ENCODE data around the gene NANOS2. TPM values are rescaled to one million over a fixed set of nuclear protein-coding genes. Genes with fewer than 3 reads are reported as not detected.

NANOS2 gene
- total RNA-seq, 1 experiment from 2014 or later = not detected

- intact Hi-C loops (cut with micrococcal nuclease; ENCODE audit: unreplicated experiment) = loop anchor here (10.0 kb wide), 2 partner anchors 209 to 399 kb away; no protein-coding TSS in a partner anchor
- Histone ChIP-seq H3K9me2 (ENCODE audit: insufficient read depth) (no peaks in the 10 kb centered on the region), H3K4me2 (no peak overlapping the region), H3F3A (ENCODE audit: insufficient read depth, low read depth) (peaks cover 12% of the 10 kb centered on the region; the same call in 1 of the 2 replicates), H2AFZ (no peak overlapping the region), H4K20me1 (ENCODE audit: insufficient read depth) (no peaks in the 10 kb centered on the region), H3K27ac (no peak overlapping the region), H3K9me3 (ENCODE audit: insufficient read depth, low read depth) (no peaks in the 10 kb centered on the region), H3K4me3 (no peak overlapping the region), H3K79me2 (ENCODE audit: low read depth) (peaks cover 24% of the 10 kb centered on the region), H3K4me1 (replicated peaks; ENCODE audit: insufficient read depth) (peaks cover 15% of the 10 kb centered on the region), H3K27me3 (ENCODE audit: insufficient read depth, low read depth) (peaks cover 47% of the 10 kb centered on the region), H3K36me3 (ENCODE audit: low read depth) (0 out of 2 replicates have a peak, but pooled peaks cover 4% of the 10 kb centered on the region)
- ChIA-PET POLR2A (ENCODE audit: unreplicated experiment) (no interaction called here), CTCF (no interaction called here)
- BruUV-seq (replicated peaks) = no TSS peak
- no peak for DNase-seq
- TF ChIP-seq EZH2 (IDR thresholded peaks at IDR 0.05; ENCODE audit: low read depth) (no peak), CTCF (conservative IDR thresholded peaks at IDR 0.05) (no peak)
These were observed 49.2 kb downstream of the NANOS2 start for GRCh38 chr19:45865269-45865948.

- Histone ChIP-seq H3K79me2 (ENCODE audit: low read depth) (peaks cover 30% of the 10 kb centered on the region), H3K9me3 (ENCODE audit: insufficient read depth, low read depth) (no peaks in the 10 kb centered on the region), H3K4me3 (no peak overlapping the region), H3K9me2 (ENCODE audit: insufficient read depth) (no peaks in the 10 kb centered on the region), H2AFZ (no peak overlapping the region), H3K4me1 (replicated peaks; ENCODE audit: insufficient read depth) (peaks cover 15% of the 10 kb centered on the region), H3K27me3 (ENCODE audit: insufficient read depth, low read depth) (peaks cover 47% of the 10 kb centered on the region), H3K4me2 (no peak overlapping the region), H3K36me3 (ENCODE audit: low read depth) (peaks cover 5% of the 10 kb centered on the region; the same call in 1 of the 2 replicates), H3K27ac (no peak overlapping the region), H4K20me1 (ENCODE audit: insufficient read depth) (no peaks in the 10 kb centered on the region), H3F3A (ENCODE audit: insufficient read depth, low read depth) (peaks cover 18% of the 10 kb centered on the region; the same call in 1 of the 2 replicates)
- ChIA-PET CTCF (no interaction called here), POLR2A (ENCODE audit: unreplicated experiment) (interaction anchor here (0.5 to 0.6 kb wide), 2 partner anchors 63 to 269 kb away, joined by 3 to 4 read pairs; no protein-coding TSS in a partner anchor)
- BruUV-seq (replicated peaks) = no TSS peak
- intact Hi-C loops (cut with micrococcal nuclease; ENCODE audit: unreplicated experiment) = loop anchor here (10.0 kb wide), 2 partner anchors 210 to 400 kb away; no protein-coding TSS in a partner anchor
- no peak for DNase-seq
- TF ChIP-seq CTCF (conservative IDR thresholded peaks at IDR 0.05) (no peak), EZH2 (IDR thresholded peaks at IDR 0.05; ENCODE audit: low read depth) (no peak)
These were observed 49.9 kb downstream of the NANOS2 start for GRCh38 chr19:45864629-45865082.

- peak within 1 kb of the TSS; percentile 75 for H3K4me2 ChIP-seq
- peaks cover 19% of the 10 kb centered on the region; the same call in 1 of the 2 replicates for H3F3A ChIP-seq (ENCODE audit: insufficient read depth, low read depth)
- no peaks in the 10 kb centered on the region for H3K9me3 ChIP-seq (ENCODE audit: insufficient read depth, low read depth)
- H3K79me2 ChIP-seq (ENCODE audit: low read depth) = peaks cover 36% of the 10 kb centered on the region
- H3K36me3 ChIP-seq (ENCODE audit: low read depth) = peaks cover 11% of the 10 kb centered on the region; the same call in 1 of the 2 replicates
- H3K27ac ChIP-seq = no peak within 1 kb of the TSS
- peaks cover 15% of the 10 kb centered on the region for H3K4me1 ChIP-seq (replicated peaks; ENCODE audit: insufficient read depth)
- H3K9me2 ChIP-seq (ENCODE audit: insufficient read depth) = no peaks in the 10 kb centered on the region
- peaks cover 47% of the 10 kb centered on the region for H3K27me3 ChIP-seq (ENCODE audit: insufficient read depth, low read depth)
- ChIA-PET CTCF (interaction anchor here (0.7 to 1.5 kb wide), 4 partner anchors 18 to 213 kb away, joined by 3 to 6 read pairs (median 4); no protein-coding TSS in a partner anchor), POLR2A (ENCODE audit: unreplicated experiment) (interaction anchor here (0.5 to 1.0 kb wide), 10 partner anchors 39 to 409 kb away, joined by 3 to 10 read pairs (median 4); partner anchors contain the start of genes CCDC61 and MYPOP)
- TF ChIP-seq EZH2 (IDR thresholded peaks at IDR 0.05; ENCODE audit: low read depth) (peak; percentile 37; the same call in 1 of the 2 replicates), CTCF (conservative IDR thresholded peaks at IDR 0.05) (no peak; the same call in 1 of the 2 replicates)
- peak within 1 kb of the TSS; percentile 67; the same call in 1 of the 2 replicates for H3K4me3 ChIP-seq
- intact Hi-C loops (cut with micrococcal nuclease; ENCODE audit: unreplicated experiment) = loop anchor here (1.0 to 10.0 kb wide), 3 partner anchors 22 to 401 kb away; partner anchors contain the start of gene IRF2BP1
- H4K20me1 ChIP-seq (ENCODE audit: insufficient read depth) = peaks cover 4% of the 10 kb centered on the region; the same call in 1 of the 2 replicates
- H2AFZ ChIP-seq = peak within 1 kb of the TSS; percentile 91
- DNase-seq = peak in 1 of 2 experiments; percentile 43
- no TSS peak for BruUV-seq (replicated peaks)
These were observed 50.5 kb downstream of the NANOS2 start, which contains the start of gene FOXA3 for GRCh38 chr19:45863840-45864628. FOXA3 (plus strand) TSS chr19:45864326; CDS start chr19:45864457, 131 bp downstream.

Measured in PC-9 (cell line).